Lung (tissue), 12 donors: ENCODE data around the gene WAS. TPM values are rescaled to one million over a fixed set of nuclear protein-coding genes. Genes with fewer than 3 reads are reported as not detected.
A peak's percentile ranks its signal among the peaks of the same experiment; 100 is the strongest.

ENCODE experiments used
- ATAC-seq: fragments of 200-7000 bp; cut with Tn5 transposase; one replicate; pipeline ENCODE4 v1.9.1; 2020; ENCODE audit warnings: moderate number of reproducible peaks; ENCODE audit not compliant: insufficient read depth, low FRiP score
- DNase-seq, 3 donors: peaks; one replicate each; pipeline ENCODE4 v3.0.0-alpha.2; 2013 to 2017
- H3K27ac ChIP-seq, 2 donors: one replicate each; pipeline ENCODE4 v1.5.1; 2013; ENCODE audit warnings: mild to moderate bottlenecking in 2 of 2, moderate library complexity in 2 of 2, control low read depth in 1 of 2, inconsistent platforms in 1 of 2, low read depth in 1 of 2, low read length in 1 of 2
- H3K27me3 ChIP-seq, 3 donors: one replicate each; pipeline ENCODE4 v1.5.1; 2013; ENCODE audit warnings: low read length in 2 of 3; ENCODE audit not compliant: control insufficient read depth in 3 of 3, insufficient read depth in 3 of 3
- H3K36me3 ChIP-seq, 4 donors: one replicate each; pipeline ENCODE4 v1.5.1; 2013; ENCODE audit warnings: low read length in 4 of 4, mild to moderate bottlenecking in 1 of 4, moderate library complexity in 1 of 4; ENCODE audit not compliant: control insufficient read depth in 4 of 4, insufficient read depth in 4 of 4
- H3K4me1 ChIP-seq, 5 donors: one replicate each; pipeline ENCODE4 v1.5.1; 2013; ENCODE audit warnings: low read length in 5 of 5, mild to moderate bottlenecking in 2 of 5, moderate library complexity in 1 of 5; ENCODE audit not compliant: control insufficient read depth in 5 of 5, insufficient read depth in 5 of 5
- H3K4me3 ChIP-seq: one replicate; pipeline ENCODE4 v1.5.1; 2013; ENCODE audit warnings: mild to moderate bottlenecking, control low read depth, moderate library complexity
- H3K9ac ChIP-seq, 2 donors: one replicate each; pipeline ENCODE4 v1.5.1; 2013; ENCODE audit warnings: low read length in 2 of 2, control low read depth in 1 of 2; ENCODE audit not compliant: insufficient read depth in 1 of 2
- H3K9me3 ChIP-seq, 4 donors: one replicate each; pipeline ENCODE4 v1.5.1; 2013; ENCODE audit warnings: low read length in 3 of 4, mild to moderate bottlenecking in 1 of 4, moderate library complexity in 1 of 4; ENCODE audit not compliant: control insufficient read depth in 4 of 4, insufficient read depth in 3 of 4
- WGBS, 2 donors: extraction: QIAGEN DNeasy Blood & Tissue Kit; methylation state at CpG; one replicate each; pipeline ENCODE4 v1.1.7; 2013; 5-methylcytosine and 5-hydroxymethylcytosine counted together
- polyA plus RNA-seq, 2 donors: library from polyadenylated mRNA; stranded (reverse); fragments of 200-250 nt; gene quantifications; one replicate each; pipeline ENCODE4 v1.2.1, GENCODE V29; 2013
- total RNA-seq, 2 donors: library from RNA; depleted of rRNA in 1 of 2; stranded (reverse); fragments of >200 nt in 1 of 2; gene quantifications; one replicate each; pipeline ENCODE4 v1.2.1, GENCODE V29; 2014 to 2021
- TF ChIP-seq, protein P1 (sequence below): IDR thresholded peaks from 2 replicates; pipeline ENCODE4 v1.5.1; 2012; ENCODE audit warnings: mild to moderate bottlenecking; ENCODE audit errors: control extremely low read depth, extremely low read depth
- donor health status: control.
- donor health status: control.
- donor health status: Bipolar disorder and iron deficiency.
- donor health status: healthy.
- donor health status: DM: yes; HTN: yes; CAD: no.

WAS gene
- total and polyA plus RNA-seq, 4 donors, result 8.1 to 61.5 (median 26.0) TPM

DNA sequence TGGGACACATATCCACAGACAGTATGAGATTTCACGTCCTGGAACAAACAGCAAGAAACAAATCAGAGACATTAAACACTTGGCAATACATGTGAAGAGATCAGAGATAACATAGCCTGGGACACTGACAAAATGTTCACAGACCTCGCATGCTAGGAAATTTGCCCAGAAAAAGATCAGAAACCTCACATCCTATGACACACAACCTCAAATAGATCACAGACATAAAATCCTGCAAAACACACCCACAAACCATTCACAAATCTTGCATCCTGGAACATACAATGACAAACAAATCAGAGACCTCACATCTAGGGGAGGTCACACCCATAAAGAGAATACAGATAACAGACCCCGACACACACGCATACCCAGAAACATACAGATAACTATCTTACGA is 31.0 kb downstream of the WAS start:
- Histone ChIP-seq H3K27ac (no peak overlapping the region), H3K4me3 (no peak overlapping the region), H3K27me3 (peaks cover 0 to 2% (median 0%) of the 10 kb centered on the region in 3 donors), H3K36me3 (no peaks in the 10 kb centered on the region), H3K9ac (no peak overlapping the region), H3K9me3 (no peaks in the 10 kb centered on the region), H3K4me1 (no peaks in the 10 kb centered on the region)
- TF ChIP-seq, protein P1, sequence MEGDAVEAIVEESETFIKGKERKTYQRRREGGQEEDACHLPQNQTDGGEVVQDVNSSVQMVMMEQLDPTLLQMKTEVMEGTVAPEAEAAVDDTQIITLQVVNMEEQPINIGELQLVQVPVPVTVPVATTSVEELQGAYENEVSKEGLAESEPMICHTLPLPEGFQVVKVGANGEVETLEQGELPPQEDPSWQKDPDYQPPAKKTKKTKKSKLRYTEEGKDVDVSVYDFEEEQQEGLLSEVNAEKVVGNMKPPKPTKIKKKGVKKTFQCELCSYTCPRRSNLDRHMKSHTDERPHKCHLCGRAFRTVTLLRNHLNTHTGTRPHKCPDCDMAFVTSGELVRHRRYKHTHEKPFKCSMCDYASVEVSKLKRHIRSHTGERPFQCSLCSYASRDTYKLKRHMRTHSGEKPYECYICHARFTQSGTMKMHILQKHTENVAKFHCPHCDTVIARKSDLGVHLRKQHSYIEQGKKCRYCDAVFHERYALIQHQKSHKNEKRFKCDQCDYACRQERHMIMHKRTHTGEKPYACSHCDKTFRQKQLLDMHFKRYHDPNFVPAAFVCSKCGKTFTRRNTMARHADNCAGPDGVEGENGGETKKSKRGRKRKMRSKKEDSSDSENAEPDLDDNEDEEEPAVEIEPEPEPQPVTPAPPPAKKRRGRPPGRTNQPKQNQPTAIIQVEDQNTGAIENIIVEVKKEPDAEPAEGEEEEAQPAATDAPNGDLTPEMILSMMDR, result no peak
- 66 to 74% methylated on average over 5 of the region's 5 CpGs for WGBS, 2 donors
- ATAC-seq, result no peak
- peak in 2 of 3 donors; percentile 33 to 61 for DNase-seq

DNA sequence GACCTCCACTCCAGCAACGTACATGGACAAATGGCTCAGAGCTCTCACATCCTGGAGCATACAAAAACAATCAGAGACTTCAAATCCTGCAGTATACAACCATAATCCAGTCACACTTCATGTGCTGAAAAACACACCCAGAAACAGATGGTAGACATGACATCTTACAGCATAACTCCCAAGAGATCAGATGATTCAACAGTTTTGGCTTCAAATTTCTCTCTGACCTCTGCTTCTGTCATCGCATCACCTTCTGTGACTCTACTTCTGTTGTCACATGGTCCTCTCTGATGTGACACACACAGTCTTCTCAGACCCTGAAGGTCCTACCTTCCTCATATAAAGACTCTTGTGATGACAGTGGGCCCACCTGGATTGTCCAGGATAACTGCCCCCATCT is 31.5 kb downstream of the WAS start:
- WGBS, 2 donors, result 66 to 84% methylated on average over 2 of the region's 2 CpGs
- DNase-seq (peak in 2 of 3 donors; percentile 18 to 37), ATAC-seq (no peak)
- Histone ChIP-seq H3K27ac (no peak overlapping the region), H3K4me1 (no peaks in the 10 kb centered on the region), H3K4me3 (no peak overlapping the region), H3K36me3 (no peaks in the 10 kb centered on the region), H3K27me3 (peaks cover 0 to 2% (median 0%) of the 10 kb centered on the region in 3 donors), H3K9ac (no peak overlapping the region), H3K9me3 (no peaks in the 10 kb centered on the region)
- TF ChIP-seq, protein P1, result no peak

DNA sequence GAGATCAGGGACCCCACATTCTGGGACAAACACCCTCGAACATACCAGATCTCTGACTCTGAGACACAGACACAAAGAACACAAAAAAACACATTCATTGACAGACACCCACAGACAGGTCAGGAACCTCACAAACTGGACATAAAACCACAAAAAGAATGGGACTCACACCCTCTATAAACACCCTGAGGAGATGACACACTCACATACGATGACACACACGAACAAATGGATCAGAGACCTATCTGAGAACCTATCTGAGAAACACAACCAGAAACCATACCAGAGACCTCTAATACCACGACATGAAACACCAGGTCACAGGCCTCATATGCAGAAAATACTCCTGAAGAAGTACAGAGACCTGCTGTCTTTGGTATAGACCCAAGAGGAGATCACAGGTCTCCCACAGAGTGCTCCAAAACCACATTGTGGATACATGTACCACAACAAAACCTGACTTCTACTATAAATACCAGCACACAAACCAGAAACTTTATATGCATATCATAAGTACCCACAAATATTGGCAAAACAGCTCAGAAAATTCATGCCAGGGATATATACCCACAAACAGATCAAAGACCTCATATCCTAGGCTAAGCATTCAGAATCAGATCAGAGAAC is 32.4 kb downstream of the WAS start:
- DNase-seq, result no peak
- TF ChIP-seq, protein P1, result no peak
- peaks cover 0 to 2% (median 0%) of the 10 kb centered on the region in 3 donors for H3K27me3 ChIP-seq
- WGBS, 2 donors, result 75 to 93% methylated on average over 4 of the region's 4 CpGs
- ATAC-seq, result no peak
- H3K4me1 ChIP-seq, result no peaks in the 10 kb centered on the region
- no peak overlapping the region for H3K4me3 ChIP-seq
- H3K27ac ChIP-seq, result no peak overlapping the region
- H3K9ac ChIP-seq, result no peak overlapping the region
- H3K36me3 ChIP-seq, result no peaks in the 10 kb centered on the region
- no peaks in the 10 kb centered on the region for H3K9me3 ChIP-seq

DNA sequence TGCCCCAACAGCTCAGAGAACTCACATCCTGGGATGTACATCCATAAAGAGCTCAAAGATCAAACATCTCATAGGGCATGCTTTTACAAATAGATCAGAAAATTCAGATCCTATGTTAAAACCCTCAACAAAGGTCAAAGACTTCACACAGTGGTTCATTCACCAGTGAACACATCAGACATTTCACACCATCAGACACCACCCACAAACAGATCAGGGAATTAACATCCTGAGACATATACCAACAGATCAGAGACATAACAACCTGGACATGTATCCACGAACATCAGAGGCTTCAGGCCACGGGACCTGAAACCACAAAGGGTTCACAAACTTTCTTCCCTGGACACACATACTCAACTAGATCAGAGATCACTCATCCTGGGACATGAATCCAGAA is 36.4 kb downstream of the WAS start:
- no peak for ATAC-seq
- Histone ChIP-seq H3K27ac (no peak overlapping the region), H3K4me1 (no peaks in the 10 kb centered on the region), H3K36me3 (no peaks in the 10 kb centered on the region), H3K27me3 (no peaks in the 10 kb centered on the region), H3K4me3 (no peak overlapping the region), H3K9me3 (peaks cover 0 to 4% (median 0%) of the 10 kb centered on the region in 4 donors), H3K9ac (no peak overlapping the region)
- WGBS, 2 donors, result 60 to 89% methylated on average over 2 of the region's 2 CpGs
- TF ChIP-seq, protein P1, result no peak
- DNase-seq, result no peak
